HCEC 1CT (cell line): Measurements from ENCODE around the gene TOMM40L.

Experiments used
- DNase-seq: peaks from one replicate; pipeline ENCODE4 v3.0.0-alpha.2; 2017

The TOMM40L gene

GRCh38 chr1:161225534-161226319, at the start of gene TOMM40L:
TSS of gene TOMM40L (plus strand) at chr1:161226060. CDS start at chr1:161226490, 430 bp downstream.
- DNase-seq = peak; percentile 100

GRCh38 chr1:161176468-161177111, 49.3 kb upstream of the TOMM40L start:
- DNase-seq = no peak

GRCh38 chr1:161177112-161177935, 48.5 kb upstream of the TOMM40L start, which contains the start of gene B4GALT3:
TSS of gene B4GALT3 (minus strand) at chr1:161177507. CDS start at chr1:161176060, 1,447 bp downstream.
- peak; percentile 59 for DNase-seq

GRCh38 chr1:161177936-161178244, 48.0 kb upstream of the TOMM40L start:
- no peak for DNase-seq

GRCh38 chr1:161179698-161180097, 46.2 kb upstream of the TOMM40L start:
- no peak for DNase-seq

GRCh38 chr1:161180639-161181038, 45.2 kb upstream of the TOMM40L start:
- no peak for DNase-seq

GRCh38 chr1:161182214-161182613, 43.6 kb upstream of the TOMM40L start:
- DNase-seq = peak; percentile 78

- peak; percentile 68 for DNase-seq
Observed at GRCh38 chr1:161185282-161185682, 40.6 kb upstream of the TOMM40L start.

- DNase-seq = no peak
Observed at GRCh38 chr1:161185732-161186311, 40.0 kb upstream of the TOMM40L start.

- DNase-seq = no peak
Observed at GRCh38 chr1:161187311-161187710, 38.5 kb upstream of the TOMM40L start.

GRCh38 chr1:161188381-161188780, 37.5 kb upstream of the TOMM40L start:
- DNase-seq = no peak

- DNase-seq = no peak
Observed at GRCh38 chr1:161189036-161189435, 36.8 kb upstream of the TOMM40L start.

- no peak for DNase-seq
Observed at GRCh38 chr1:161190962-161191521, 34.8 kb upstream of the TOMM40L start.

- DNase-seq = no peak
Observed at GRCh38 chr1:161191971-161192370, 33.9 kb upstream of the TOMM40L start.

GRCh38 chr1:161192476-161193465, 33.1 kb upstream of the TOMM40L start:
- DNase-seq = peak; percentile 67

- DNase-seq = no peak
Observed at GRCh38 chr1:161193561-161194235, 32.2 kb upstream of the TOMM40L start.

- DNase-seq = no peak
Observed at GRCh38 chr1:161195171-161195570, 30.7 kb upstream of the TOMM40L start.

- DNase-seq = no peak
Observed at GRCh38 chr1:161196111-161196510, 29.7 kb upstream of the TOMM40L start.

- peak; percentile 63 for DNase-seq
Observed at GRCh38 chr1:161196521-161197451, 29.1 kb upstream of the TOMM40L start.
